SU-DHL-6 (cell line): ENCODE data around the gene GSG1L2.

ENCODE experiments used
- H2AFZ ChIP-seq: fragments of 200-600 bp; sonication (generic); 2 replicates; pipeline ENCODE4 v1.6.1; 2014; ENCODE audit warnings: low read depth, mild to moderate bottlenecking, moderate library complexity, mixed read lengths, antibody characterized with exemption, low read length; ENCODE audit not compliant: severe bottlenecking
- H3F3A ChIP-seq: fragments of 200-600 bp; shearing (Covaris generic); 2 replicates; pipeline ENCODE4 v1.6.0; 2016; ENCODE audit warnings: antibody characterized with exemption, mild to moderate bottlenecking; ENCODE audit not compliant: insufficient read depth
- H3K27ac ChIP-seq: fragments of 200-600 bp; sonication (generic); 2 replicates; pipeline ENCODE4 v1.5.1; 2016; ENCODE audit warnings: low read depth, mild to moderate bottlenecking, low read length, moderate library complexity, mixed read lengths
- H3K27me3 ChIP-seq: fragments of 200-600 bp; sonication (generic), shearing (Covaris generic); 2 replicates; pipeline ENCODE4 v1.6.0; 2014; ENCODE audit warnings: mild to moderate bottlenecking, low read length
- H3K36me3 ChIP-seq: fragments of 200-600 bp; sonication (generic); 2 replicates; pipeline ENCODE4 v1.6.1; 2014; ENCODE audit warnings: mild to moderate bottlenecking, low read length, mixed read lengths
- H3K4me2 ChIP-seq: fragments of 300-600, 200-600 bp; shearing (Covaris generic), sonication (generic); 2 replicates; pipeline ENCODE4 v1.6.0; 2014; ENCODE audit warnings: low read length, low read depth, mild to moderate bottlenecking; ENCODE audit not compliant: poor library complexity, severe bottlenecking
- H3K4me3 ChIP-seq: fragments of 200-600 bp; sonication (generic); 2 replicates; pipeline ENCODE4 v1.5.1; 2014; ENCODE audit warnings: antibody characterized with exemption, low read length, mild to moderate bottlenecking, mixed read lengths; ENCODE audit not compliant: insufficient read depth, poor library complexity, severe bottlenecking
- H3K79me2 ChIP-seq: fragments of 200-600 bp; sonication (generic); 2 replicates; pipeline ENCODE4 v1.6.1; 2014; ENCODE audit warnings: mild to moderate bottlenecking, low read length, moderate library complexity; ENCODE audit not compliant: insufficient read depth
- H3K9ac ChIP-seq: fragments of 200-600 bp; sonication (generic); 2 replicates; pipeline ENCODE4 v1.7.0; 2014; ENCODE audit warnings: mild to moderate bottlenecking, low read length
- H3K9me2 ChIP-seq: fragments of 200-600 bp; sonication (generic); replicated peaks from 2 replicates; pipeline ENCODE4 v1.6.1; 2014; ENCODE audit warnings: low read length; ENCODE audit not compliant: insufficient read depth
- H3K9me3 ChIP-seq: fragments of 200-600 bp; sonication (generic); 2 replicates; pipeline ENCODE4 v1.6.1; 2014; ENCODE audit warnings: low read length, mixed read lengths; ENCODE audit not compliant: insufficient read depth
- H4K20me1 ChIP-seq: fragments of 200-600 bp; sonication (generic); 2 replicates; pipeline ENCODE4 v1.6.1; 2014; ENCODE audit warnings: low read depth, mild to moderate bottlenecking, antibody characterized with exemption, low read length, moderate library complexity, mixed read lengths
- CTCF ChIP-seq: fragments of 200-600 bp; sonication (generic); IDR thresholded peaks from one replicate; pipeline ENCODE4 v1.5.1; 2017; ENCODE audit warnings: antibody characterized with exemption, mild to moderate bottlenecking, low read length, moderate library complexity; ENCODE audit not compliant: insufficient read depth, poor library complexity, severe bottlenecking
- EZH2phosphoT487 ChIP-seq: fragments of 200-600 bp; sonication (generic), shearing (Covaris generic); conservative IDR thresholded peaks from 2 replicates; pipeline ENCODE4 v1.6.1; 2018; ENCODE audit warnings: mild to moderate bottlenecking, antibody characterized with exemption, low read length, moderate library complexity, mixed read lengths

GSG1L2 gene

GRCh38 chr17:9776911-9777310 lies 45.0 kb downstream of the GSG1L2 start:
- Histone ChIP-seq H3K27me3 (no peaks in the 10 kb centered on the region), H4K20me1 (no peaks in the 10 kb centered on the region), H3K4me3 (no peak overlapping the region), H3K9ac (no peak overlapping the region), H3K36me3 (no peaks in the 10 kb centered on the region), H3K4me2 (no peak overlapping the region), H3K27ac (no peak overlapping the region), H3K9me3 (no peaks in the 10 kb centered on the region), H3K79me2 (no peaks in the 10 kb centered on the region), H3F3A (no peaks in the 10 kb centered on the region), H2AFZ (no peak overlapping the region), H3K9me2 (no peaks in the 10 kb centered on the region)
- TF ChIP-seq CTCF (no peak), EZH2phosphoT487 (no peak)

DNA sequence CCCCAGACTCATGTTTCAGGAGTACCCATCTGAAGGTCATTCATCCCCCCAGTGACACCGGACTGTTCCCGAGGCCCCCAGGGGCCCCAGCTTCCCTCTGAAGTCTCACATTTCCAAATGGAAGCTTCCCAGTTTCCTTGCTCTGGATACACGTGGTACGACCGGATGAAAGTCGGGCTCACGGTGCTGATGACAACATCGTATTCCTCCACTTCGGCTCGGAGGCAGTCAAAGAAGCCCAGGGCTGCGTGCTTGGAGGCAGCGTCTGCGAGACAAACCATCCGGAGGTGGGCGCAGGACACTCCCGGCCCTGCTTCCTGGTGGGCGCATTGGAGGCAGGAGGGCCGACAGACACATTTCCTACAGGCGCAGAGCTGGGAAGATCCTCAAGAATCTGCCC lies 49.2 kb downstream of the GSG1L2 start:
- no peaks in the 10 kb centered on the region for H3K36me3 ChIP-seq
- H3K4me3 ChIP-seq: no peak overlapping the region
- no peaks in the 10 kb centered on the region for H4K20me1 ChIP-seq
- TF ChIP-seq CTCF (no peak), EZH2phosphoT487 (no peak)
- H3F3A ChIP-seq: no peaks in the 10 kb centered on the region
- H3K4me2 ChIP-seq: no peak overlapping the region
- no peak overlapping the region for H3K27ac ChIP-seq
- H3K9ac ChIP-seq: no peak overlapping the region
- H3K79me2 ChIP-seq: no peaks in the 10 kb centered on the region
- no peaks in the 10 kb centered on the region for H3K9me2 ChIP-seq
- no peaks in the 10 kb centered on the region for H3K9me3 ChIP-seq
- no peaks in the 10 kb centered on the region for H3K27me3 ChIP-seq
- no peak overlapping the region for H2AFZ ChIP-seq

GRCh38 chr17:9771465-9771864 lies 50.4 kb downstream of the GSG1L2 start:
- Histone ChIP-seq H3K27me3 (no peaks in the 10 kb centered on the region), H3K9me2 (no peaks in the 10 kb centered on the region), H3K79me2 (no peaks in the 10 kb centered on the region), H3K4me3 (no peak overlapping the region), H3K4me2 (no peak overlapping the region), H3K27ac (no peak overlapping the region), H3K9me3 (no peaks in the 10 kb centered on the region), H3K36me3 (no peaks in the 10 kb centered on the region), H3K9ac (no peak overlapping the region), H3F3A (no peaks in the 10 kb centered on the region), H4K20me1 (no peaks in the 10 kb centered on the region), H2AFZ (no peak overlapping the region)
- TF ChIP-seq EZH2phosphoT487: no peak

DNA sequence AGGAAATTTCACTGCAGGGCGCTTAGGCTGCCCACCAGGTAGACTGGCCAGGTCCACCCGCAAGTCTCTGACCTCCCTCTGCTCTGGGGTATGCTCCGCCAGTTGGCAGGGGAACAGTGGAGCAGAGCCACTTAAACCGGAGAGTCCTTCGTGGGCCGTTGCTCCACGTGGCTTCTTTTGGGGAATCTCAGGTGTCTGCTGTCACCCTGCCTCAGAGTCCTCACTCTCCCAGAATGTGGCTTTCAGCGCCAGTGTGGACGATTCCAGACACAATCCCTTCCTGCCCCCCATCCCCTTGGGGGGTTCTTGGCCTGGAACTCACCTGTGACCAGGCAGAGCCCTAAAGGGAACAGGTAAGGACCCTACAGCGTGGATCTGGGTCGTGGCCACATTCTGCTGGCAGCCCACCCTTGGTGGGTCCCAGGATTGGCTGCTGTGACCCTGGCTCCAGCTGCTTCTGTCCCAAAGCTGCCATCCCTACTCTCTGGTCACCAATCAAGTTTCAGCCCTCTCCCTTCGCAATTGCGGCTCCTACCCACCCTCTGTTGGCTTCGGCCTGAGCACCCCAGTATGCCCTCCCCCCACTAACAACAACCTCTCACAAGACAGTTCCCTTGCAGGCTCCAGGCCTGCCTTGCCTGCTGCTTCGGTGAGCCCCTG lies 52.7 kb downstream of the GSG1L2 start:
- Histone ChIP-seq H2AFZ (no peak overlapping the region), H3K9ac (no peak overlapping the region), H4K20me1 (no peaks in the 10 kb centered on the region), H3K9me3 (no peaks in the 10 kb centered on the region), H3F3A (no peaks in the 10 kb centered on the region), H3K4me2 (no peak overlapping the region), H3K9me2 (no peaks in the 10 kb centered on the region), H3K79me2 (no peaks in the 10 kb centered on the region), H3K27me3 (no peaks in the 10 kb centered on the region), H3K4me3 (no peak overlapping the region), H3K27ac (no peak overlapping the region), H3K36me3 (no peaks in the 10 kb centered on the region)
- TF ChIP-seq CTCF: no peak
- no peak for TF ChIP-seq EZH2phosphoT487
